ENCODE results near the gene SELENOO. TPM values are rescaled to one million over a fixed set of nuclear protein-coding genes. Genes with fewer than 3 reads are reported as not detected.
"Not testable (repeated sequence)": the region's sequence is repeated elsewhere in the genome, so short reads cannot be mapped to it uniquely, and the experiment has no call there.

Gene SELENOO
- polyA plus RNA-seq, 1 donor = 20.6 TPM

- no peak for DNase-seq
Measured at GRCh38 chr22:50199251-50199721, 1.5 kb upstream of the SELENOO start.

- DNase-seq = no peak
Measured at GRCh38 chr22:50199829-50200460, 866 bp upstream of the SELENOO start.

DNA sequence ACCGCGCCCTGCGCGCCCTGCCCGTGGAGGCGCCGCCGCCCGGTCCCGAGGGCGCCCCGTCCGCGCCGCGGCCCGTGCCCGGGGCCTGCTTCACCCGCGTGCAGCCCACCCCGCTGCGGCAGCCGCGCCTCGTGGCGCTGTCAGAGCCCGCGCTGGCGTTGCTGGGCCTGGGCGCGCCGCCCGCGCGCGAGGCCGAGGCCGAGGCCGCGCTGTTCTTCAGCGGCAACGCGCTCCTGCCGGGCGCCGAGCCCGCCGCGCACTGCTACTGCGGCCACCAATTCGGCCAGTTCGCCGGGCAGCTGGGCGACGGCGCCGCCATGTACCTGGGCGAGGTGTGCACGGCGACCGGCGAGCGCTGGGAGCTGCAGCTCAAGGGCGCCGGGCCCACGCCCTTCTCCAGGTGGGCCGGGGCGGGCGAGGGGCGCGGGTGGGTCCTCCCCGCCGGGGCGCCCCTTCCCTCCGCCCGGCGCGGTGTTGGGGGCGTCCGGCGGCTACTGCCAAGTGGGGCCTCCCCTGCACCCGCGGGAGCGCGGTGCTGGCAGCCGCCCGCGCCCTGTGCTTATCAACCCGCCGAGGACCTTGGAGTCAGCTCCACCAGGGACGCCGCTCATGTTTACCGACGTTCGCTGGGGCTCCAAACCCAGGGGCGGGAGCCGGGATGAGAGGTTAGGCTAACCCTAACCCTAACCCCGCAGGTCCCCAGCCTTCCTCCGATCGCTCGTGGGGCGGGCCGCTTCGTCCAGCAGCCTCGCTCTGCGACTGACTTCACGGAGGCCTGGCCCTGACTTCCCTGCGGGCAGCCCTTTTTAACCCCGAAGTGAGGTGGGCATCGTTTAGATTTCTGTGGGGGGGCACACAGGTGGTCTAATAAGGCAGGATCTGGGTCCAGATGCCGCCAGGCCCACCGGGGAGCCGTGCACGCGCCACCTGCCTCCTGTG lies 649 bp downstream of the SELENOO start:
- DNase-seq = no peak

GRCh38 chr22:50202130-50202666 lies 1.4 kb downstream of the SELENOO start:
- no peak for DNase-seq

- no peak for DNase-seq
Measured at GRCh38 chr22:50203288-50203687, 2.5 kb downstream of the SELENOO start.

- no peak for DNase-seq
Measured at GRCh38 chr22:50204571-50204970, 3.8 kb downstream of the SELENOO start.

DNA sequence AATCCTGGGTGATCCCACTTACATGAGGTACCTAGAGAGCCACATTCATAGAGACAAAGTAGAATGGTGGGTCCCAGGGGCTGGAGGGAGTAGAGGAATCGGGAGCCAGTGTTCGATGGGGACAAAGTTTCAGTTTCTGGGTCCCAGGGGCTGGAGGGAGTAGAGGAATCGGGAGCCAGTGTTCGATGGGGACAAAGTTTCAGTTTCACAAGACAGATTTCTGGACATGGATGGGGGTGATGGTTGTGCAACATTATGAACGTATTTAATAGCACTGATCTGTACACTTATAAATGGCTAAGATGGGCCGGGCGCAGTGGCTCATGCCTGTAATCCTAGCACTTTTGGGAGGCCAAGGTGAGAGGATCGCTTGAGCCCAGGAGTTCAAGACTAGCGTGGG lies 4.2 kb downstream of the SELENOO start:
- not testable (repeated sequence) for DNase-seq

DNA sequence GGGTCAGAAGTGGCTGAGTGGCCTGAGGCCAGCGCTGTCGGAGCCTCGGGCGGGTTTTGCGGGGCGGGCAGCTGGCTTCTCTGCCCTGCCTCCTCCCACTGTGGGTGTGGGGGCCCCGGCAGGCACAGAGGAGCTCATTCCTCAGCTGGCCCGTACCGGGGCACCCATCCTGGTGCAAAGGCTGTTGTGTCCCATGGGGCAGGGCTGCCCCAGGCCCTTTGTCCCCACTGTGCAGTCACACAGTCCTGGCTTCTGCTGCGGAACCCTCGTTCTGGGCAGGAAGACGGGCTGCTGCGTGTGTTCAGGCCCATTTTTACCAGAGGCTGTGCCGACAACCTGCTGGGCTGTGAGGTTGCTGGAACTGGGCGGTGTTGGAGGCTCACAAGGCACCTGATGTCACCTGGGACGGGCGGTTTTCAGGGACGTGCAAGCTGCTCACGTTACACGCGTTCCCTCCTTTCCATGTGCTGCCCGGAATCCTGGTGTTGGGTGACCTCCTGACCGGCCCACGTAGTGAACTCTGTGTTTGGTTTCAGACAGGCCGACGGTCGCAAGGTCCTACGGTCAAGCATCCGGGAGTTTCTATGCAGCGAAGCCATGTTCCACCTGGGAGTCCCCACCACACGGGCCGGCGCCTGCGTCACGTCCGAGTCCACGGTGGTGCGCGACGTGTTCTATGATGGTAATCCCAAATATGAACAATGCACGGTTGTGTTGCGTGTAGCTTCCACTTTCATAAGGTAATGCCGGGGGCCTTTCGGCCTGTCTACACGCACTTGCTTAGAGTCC lies 5.2 kb downstream of the SELENOO start:
- DNase-seq = no peak

- DNase-seq = no peak
Measured at GRCh38 chr22:50206599-50206998, 5.8 kb downstream of the SELENOO start.

DNA sequence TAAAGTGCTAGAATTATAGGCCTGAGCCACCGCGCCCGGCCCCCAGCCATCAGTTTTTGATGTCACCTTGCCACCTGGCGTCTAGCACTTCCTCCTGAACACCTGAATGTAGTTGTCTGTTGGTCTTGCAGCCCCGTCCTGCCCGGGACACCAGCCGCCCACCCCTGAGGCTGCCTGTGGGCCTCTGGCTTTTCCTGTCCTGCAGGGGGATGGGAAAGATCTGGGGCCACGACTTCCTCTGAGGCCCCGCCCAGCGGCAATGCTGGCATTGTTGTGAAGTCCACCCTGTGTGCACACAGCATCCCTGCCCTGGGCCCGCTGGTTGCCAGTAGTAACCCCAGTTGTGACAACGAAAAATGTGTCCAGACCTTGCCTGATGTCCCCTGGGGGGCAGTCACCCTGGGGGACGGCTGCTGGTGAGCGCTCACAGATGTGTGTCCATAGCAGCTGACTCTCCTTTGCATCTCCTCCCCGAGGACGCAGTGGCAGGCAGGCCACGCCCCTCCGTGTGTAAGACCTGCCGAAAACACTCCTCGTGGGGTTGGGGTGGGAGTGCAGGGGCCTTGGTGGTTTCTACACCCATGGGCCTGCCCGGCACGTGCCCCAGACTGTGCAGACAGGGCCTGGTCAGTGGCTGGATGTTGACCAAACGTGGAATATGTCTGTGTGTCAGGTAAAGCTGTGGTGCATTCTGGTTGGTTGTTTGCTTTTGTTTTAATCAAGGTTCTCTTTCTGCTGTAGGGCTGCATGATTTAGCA lies 6.8 kb downstream of the SELENOO start:
- DNase-seq = no peak

- no peak for DNase-seq
Measured at GRCh38 chr22:50208430-50208938, 7.7 kb downstream of the SELENOO start.

DNA sequence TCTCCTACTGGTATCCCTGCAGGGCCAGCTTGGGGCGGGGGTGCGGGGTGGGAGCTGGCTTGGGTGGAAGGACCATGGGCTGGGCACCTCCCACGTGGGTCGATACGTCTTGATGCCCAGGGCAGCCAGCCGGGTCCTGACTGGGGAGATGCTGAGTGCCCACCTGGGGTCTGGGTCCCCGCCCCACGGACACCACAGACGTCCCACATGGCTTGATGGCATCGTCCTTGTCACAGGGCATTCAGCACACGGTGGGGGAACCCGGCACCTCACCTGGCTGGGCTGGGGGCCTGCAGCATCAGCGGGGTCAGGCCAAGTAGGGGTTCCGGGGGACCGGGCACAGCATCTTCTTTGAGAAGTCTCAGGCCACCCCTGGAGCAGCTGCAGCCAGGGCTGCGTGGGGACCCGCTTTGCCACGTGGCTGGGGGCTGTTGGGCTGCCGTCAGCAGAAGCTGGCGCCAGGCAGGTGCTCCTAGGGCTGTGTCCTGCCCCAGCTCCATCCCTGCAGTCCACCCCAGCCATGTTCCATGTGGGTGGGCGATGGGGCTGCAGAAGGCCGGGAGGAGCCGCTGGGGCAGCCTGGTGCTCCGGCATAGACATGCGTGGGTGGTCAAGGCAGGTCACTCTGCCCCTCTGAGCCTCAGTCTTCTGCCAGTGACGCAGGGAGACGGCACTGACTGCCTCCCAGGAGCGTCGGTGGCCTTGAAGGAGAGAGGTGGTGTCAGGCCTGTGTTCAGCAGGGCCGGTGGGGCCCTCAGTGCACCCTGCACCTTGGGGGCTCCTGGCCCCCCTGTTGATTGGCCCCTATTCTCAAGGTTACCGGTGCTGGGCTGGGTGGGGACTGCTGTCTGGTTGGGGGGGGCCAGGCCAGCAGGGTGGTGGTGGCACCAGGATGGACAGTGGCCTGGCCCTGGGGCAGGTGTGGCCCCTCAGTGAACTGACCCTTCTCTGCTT lies 8.4 kb downstream of the SELENOO start:
- DNase-seq = no peak

GRCh38 chr22:50209893-50210292 lies 9.1 kb downstream of the SELENOO start:
- peak; percentile 45 for DNase-seq

GRCh38 chr22:50210378-50211139 lies 9.7 kb downstream of the SELENOO start:
- DNase-seq = no peak

DNA sequence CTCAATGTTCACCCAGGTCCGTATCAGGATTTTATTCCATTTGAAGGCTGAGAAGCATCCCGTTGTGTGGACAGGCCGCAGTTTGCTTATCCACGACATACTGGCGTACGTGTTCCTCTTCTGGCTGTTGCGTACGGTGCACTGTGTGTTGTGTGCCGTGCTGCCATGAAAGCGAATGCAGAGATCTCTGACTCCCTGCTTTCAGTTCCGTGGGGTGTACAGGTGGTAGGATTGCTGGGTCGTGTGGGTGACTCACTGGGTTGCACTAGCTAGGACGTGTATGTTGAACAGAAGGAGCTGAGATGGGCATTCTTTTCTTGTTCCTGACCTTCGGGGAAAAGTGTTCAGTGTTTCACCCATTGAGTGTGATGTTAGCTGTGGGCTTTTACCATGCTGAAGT lies 10.3 kb downstream of the SELENOO start:
- DNase-seq = no peak

DNA sequence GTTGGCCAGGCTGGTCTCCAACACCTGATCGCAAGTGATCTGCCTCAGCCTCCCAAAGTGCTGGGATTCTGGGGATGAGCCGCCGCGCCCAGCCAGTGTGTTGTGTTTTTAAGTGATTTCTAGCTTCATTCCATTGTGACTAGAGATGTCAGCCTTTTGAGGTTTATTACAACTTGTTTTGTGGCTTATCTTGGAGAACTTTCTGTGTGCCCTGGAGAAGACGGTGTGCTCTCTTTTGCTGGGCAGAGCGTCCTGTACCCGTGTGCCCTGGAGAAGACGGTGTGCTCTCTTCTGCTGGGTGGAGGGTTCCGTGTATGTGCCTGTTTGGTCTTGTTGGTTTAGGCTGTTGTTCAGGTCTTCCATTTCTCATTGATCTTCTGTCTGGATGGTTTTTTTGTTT lies 12.5 kb downstream of the SELENOO start:
- no peak for DNase-seq

DNA sequence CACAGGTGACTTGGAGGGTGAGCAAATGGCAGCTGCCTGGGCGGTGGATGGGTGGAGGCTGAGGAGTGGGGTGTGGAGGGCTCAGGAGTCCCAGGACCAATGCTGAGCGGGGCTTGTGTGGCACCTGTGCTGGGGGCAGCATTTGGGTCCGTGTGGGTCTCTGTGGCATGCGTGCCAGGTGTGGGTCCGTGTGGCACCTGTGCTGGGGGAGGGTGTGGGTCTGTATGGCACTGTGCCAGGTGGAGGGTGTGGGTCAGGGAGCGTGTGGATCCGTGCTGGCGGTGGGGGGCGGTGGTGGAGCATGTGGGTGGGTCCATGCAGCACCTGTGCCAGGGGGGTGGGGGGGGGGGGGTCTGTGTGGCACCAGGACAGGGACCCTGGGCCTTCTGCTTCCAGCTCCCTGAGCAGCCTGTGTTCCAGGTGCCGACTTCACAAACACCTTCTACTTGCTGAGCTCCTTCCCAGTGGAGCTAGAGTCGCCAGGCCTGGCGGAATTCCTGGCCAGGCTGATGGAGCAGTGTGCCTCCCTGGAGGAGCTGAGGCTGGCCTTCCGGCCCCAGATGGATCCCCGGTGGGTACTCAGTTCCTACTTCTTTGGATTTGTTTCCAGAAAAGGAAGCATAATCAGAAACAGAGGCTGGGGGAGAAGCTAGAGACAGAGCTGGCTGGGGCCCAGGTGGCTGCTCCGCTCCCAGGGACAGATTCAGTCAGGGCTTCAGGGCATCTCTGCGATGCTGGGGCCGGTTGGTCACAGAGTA lies 14.7 kb downstream of the SELENOO start:
- no peak for DNase-seq

DNA sequence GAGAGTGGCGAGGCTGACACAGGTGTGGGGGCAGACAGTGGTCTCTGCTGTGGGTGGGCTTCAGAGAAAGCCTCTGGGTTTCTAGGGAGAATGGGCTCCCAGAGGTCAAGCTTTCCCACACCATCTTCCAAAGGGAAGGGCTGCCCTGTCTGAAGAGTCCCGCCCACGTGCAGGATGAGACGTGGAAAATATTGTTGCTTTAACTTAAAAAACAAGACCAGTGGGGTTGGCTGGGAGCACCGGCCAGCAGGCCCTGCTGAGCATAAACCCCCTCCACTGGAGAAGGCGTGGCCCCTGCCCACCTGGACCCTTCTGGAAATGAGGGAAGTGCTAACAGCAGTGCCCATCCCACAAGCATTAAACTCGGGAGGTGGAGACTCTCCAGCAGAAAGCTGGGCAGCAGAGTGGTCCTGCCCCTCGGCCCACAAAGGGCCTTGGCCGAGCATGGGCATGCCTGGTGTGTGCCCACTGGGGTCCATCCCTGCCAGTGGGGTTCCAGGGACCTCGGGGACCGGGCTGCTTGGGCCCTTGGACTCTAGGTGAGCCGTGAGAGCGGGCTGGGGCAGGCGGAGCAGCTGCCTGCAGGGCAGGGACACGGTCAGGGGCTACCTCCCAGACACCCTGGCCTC lies 15.4 kb downstream of the SELENOO start:
- no peak for DNase-seq
